Lower leg skin (tissue), 3 donors: ENCODE data around the gene NKD1.

Source experiments
- POLR2A ChIP-seq, 2 donors: fragments of 450-650 bp; IDR thresholded peaks; one replicate each; pipeline ENCODE4 v1.6.1; 2016 to 2017; ENCODE audit warnings: antibody characterized with exemption in 2 of 2, mild to moderate bottlenecking in 1 of 2, moderate library complexity in 1 of 2
- TF ChIP-seq, protein P1 (sequence below), 3 donors: fragments of 450-650 bp; IDR thresholded peaks; one replicate each; pipeline ENCODE4 v1.5.1; 2016; ENCODE audit warnings: antibody characterized with exemption in 3 of 3, mild to moderate bottlenecking in 3 of 3, moderate library complexity in 2 of 3

DNA sequence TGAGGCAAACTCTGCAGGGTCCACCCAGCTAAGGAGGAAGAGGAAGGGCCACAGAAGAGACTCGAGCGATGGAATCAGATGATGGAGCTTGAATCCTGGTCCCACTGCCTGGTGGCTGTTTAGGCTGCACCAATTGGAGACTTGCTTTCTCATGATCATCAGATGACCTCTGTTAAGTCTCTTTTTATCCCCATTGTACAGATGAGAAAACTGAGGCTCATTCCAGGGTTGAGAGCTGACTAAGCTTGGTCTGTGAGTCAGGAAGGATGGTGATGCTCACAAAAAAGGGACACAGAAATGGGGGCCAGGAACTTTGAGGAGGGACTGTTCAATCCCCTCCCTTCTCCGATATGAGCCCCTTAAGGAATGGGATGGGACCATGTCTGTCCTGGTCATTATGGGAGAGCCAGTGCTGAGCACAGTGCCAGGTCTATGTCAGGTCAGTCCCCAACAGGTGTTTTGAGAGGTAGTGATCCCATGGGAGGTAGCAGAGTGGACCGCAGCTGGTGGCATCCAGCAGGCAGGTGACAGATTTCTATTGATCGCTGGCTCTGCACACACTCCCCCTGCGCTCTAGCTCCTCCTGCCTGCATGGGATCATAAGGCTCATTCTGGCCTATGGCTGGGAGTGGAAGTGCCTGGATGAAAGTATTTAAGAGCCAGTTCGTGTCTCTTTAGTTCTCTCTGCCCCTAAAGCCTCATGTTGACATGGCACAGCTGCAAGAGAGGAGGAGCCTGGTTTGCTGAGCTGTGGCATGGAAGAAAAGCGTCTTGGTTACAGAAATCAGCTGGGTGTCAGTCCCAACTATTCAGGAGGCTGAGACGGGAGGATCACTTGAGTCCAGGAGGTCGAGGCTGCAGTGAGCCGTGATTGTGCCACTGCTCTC lies 105.7 kb downstream of the NKD1 start:
- TF ChIP-seq, protein P1, sequence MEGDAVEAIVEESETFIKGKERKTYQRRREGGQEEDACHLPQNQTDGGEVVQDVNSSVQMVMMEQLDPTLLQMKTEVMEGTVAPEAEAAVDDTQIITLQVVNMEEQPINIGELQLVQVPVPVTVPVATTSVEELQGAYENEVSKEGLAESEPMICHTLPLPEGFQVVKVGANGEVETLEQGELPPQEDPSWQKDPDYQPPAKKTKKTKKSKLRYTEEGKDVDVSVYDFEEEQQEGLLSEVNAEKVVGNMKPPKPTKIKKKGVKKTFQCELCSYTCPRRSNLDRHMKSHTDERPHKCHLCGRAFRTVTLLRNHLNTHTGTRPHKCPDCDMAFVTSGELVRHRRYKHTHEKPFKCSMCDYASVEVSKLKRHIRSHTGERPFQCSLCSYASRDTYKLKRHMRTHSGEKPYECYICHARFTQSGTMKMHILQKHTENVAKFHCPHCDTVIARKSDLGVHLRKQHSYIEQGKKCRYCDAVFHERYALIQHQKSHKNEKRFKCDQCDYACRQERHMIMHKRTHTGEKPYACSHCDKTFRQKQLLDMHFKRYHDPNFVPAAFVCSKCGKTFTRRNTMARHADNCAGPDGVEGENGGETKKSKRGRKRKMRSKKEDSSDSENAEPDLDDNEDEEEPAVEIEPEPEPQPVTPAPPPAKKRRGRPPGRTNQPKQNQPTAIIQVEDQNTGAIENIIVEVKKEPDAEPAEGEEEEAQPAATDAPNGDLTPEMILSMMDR (IDR thresholded peaks at IDR 0.05), result no peak
- no peak for TF ChIP-seq POLR2A (IDR thresholded peaks at IDR 0.05)
